ENCODE measurements around the gene PEAK1. TPM values are rescaled to one million over a fixed set of nuclear protein-coding genes. Genes with fewer than 3 reads are reported as not detected.

Gene PEAK1
- total RNA-seq, 2 donors from 2014 or later = 33.5 to 54.4 TPM

GRCh38 chr15:77348511-77348910 is 71.4 kb downstream of the PEAK1 start:
- no peak for DNase-seq
- Histone ChIP-seq H3K27me3 (no peaks in the 10 kb centered on the region), H3K9me3 (no peaks in the 10 kb centered on the region), H3K4me1 (no peaks in the 10 kb centered on the region), H3K27ac (no peak overlapping the region), H3K4me3 (no peak overlapping the region), H3K36me3 (no peaks in the 10 kb centered on the region), H3K9ac (ENCODE audit: low read depth in 2 of 2, low read length in 2 of 2) (no peak overlapping the region)
- no peak for TF ChIP-seq CTCF (IDR thresholded peaks at IDR 0.05)
- intact Hi-C loops (cut with DNase I) = no loop called here

GRCh38 chr15:77347197-77347596 is 72.7 kb downstream of the PEAK1 start:
- H3K4me3 ChIP-seq = no peak overlapping the region
- intact Hi-C loops (cut with DNase I) = no loop called here
- H3K27me3 ChIP-seq = no peaks in the 10 kb centered on the region
- H3K9ac ChIP-seq (ENCODE audit: low read depth in 2 of 2, low read length in 2 of 2) = no peak overlapping the region
- no peak overlapping the region for H3K27ac ChIP-seq
- no peaks in the 10 kb centered on the region for H3K9me3 ChIP-seq
- H3K36me3 ChIP-seq = no peaks in the 10 kb centered on the region
- DNase-seq = no peak
- no peaks in the 10 kb centered on the region for H3K4me1 ChIP-seq
- no peak for TF ChIP-seq CTCF (IDR thresholded peaks at IDR 0.05)

- no peak overlapping the region for H3K4me3 ChIP-seq
- no peak for TF ChIP-seq CTCF (IDR thresholded peaks at IDR 0.05)
- no peak overlapping the region for H3K9ac ChIP-seq (ENCODE audit: low read depth in 2 of 2, low read length in 2 of 2)
- H3K4me1 ChIP-seq = no peaks in the 10 kb centered on the region
- H3K27ac ChIP-seq = no peak overlapping the region
- no peaks in the 10 kb centered on the region for H3K9me3 ChIP-seq
- H3K36me3 ChIP-seq = no peaks in the 10 kb centered on the region
- DNase-seq = no peak
- intact Hi-C loops (cut with DNase I) = no loop called here
- H3K27me3 ChIP-seq = no peaks in the 10 kb centered on the region
Measured at GRCh38 chr15:77346245-77347036, 73.5 kb downstream of the PEAK1 start.

- intact Hi-C loops (cut with DNase I) = no loop called here
- no peak for DNase-seq
- Histone ChIP-seq H3K36me3 (no peaks in the 10 kb centered on the region), H3K27ac (no peak overlapping the region), H3K9ac (ENCODE audit: low read depth in 2 of 2, low read length in 2 of 2) (no peak overlapping the region), H3K4me1 (no peaks in the 10 kb centered on the region), H3K9me3 (no peaks in the 10 kb centered on the region), H3K27me3 (no peaks in the 10 kb centered on the region), H3K4me3 (no peak overlapping the region)
- TF ChIP-seq CTCF (IDR thresholded peaks at IDR 0.05) = no peak
Measured at GRCh38 chr15:77342807-77343206, 77.1 kb downstream of the PEAK1 start.

GRCh38 chr15:77340245-77340644 is 79.7 kb downstream of the PEAK1 start:
- H3K27ac ChIP-seq = no peak overlapping the region
- no peaks in the 10 kb centered on the region for H3K4me1 ChIP-seq
- no peak overlapping the region for H3K4me3 ChIP-seq
- no peak for DNase-seq
- no peaks in the 10 kb centered on the region for H3K9me3 ChIP-seq
- H3K27me3 ChIP-seq = no peaks in the 10 kb centered on the region
- TF ChIP-seq CTCF (IDR thresholded peaks at IDR 0.05) = no peak
- no peaks in the 10 kb centered on the region for H3K36me3 ChIP-seq
- intact Hi-C loops (cut with DNase I) = no loop called here
- no peak overlapping the region for H3K9ac ChIP-seq (ENCODE audit: low read depth in 2 of 2, low read length in 2 of 2)

Data from colonic mucosa (tissue), 4 donors.